ENCODE data around the gene CDK8. TPM values are rescaled to one million over a fixed set of nuclear protein-coding genes. Genes with fewer than 3 reads are reported as not detected.
A peak's percentile ranks its signal among the peaks of the same experiment; 100 is the strongest.
"Not testable (repeated sequence)": the region's sequence is repeated elsewhere in the genome, so short reads cannot be mapped to it uniquely, and the experiment has no call there.

The CDK8 gene
- total RNA-seq, 4 donors from 2014 or later, result 9.4 to 11.0 (median 10.3) TPM

- Histone ChIP-seq H3K36me3 (no peaks in the 10 kb centered on the region), H3K27ac (no peak overlapping the region), H3K4me3 (no peak overlapping the region), H3K27me3 (no peaks in the 10 kb centered on the region), H3K4me1 (peaks cover 57 to 68% of the 10 kb centered on the region in 2 donors), H3K9me3 (no peaks in the 10 kb centered on the region)
- intact Hi-C loops (cut with DNase I; ENCODE audit: low total_unique reads), result no loop called here
- DNase-seq (no peak), ATAC-seq (no peak)
- no peak for TF ChIP-seq POLR2A (IDR thresholded peaks at IDR 0.05)
- no peak for TF ChIP-seq CTCF (IDR thresholded peaks at IDR 0.05 in 4 of 5, conservative IDR thresholded peaks at IDR 0.05 in 1 of 5)
- in situ Hi-C loops (cut with MboI; ENCODE audit: low sequenced_read_pairs in 4 of 4), result no loop called here
Measured at GRCh38 chr13:26266311-26266710, 12.4 kb downstream of the CDK8 start.

GRCh38 chr13:26270707-26271106 is 16.8 kb downstream of the CDK8 start:
- Histone ChIP-seq H3K27me3 (no peaks in the 10 kb centered on the region), H3K4me3 (no peak overlapping the region), H3K27ac (no peak overlapping the region), H3K36me3 (no peaks in the 10 kb centered on the region), H3K9me3 (no peaks in the 10 kb centered on the region), H3K4me1 (peaks cover 60 to 65% of the 10 kb centered on the region in 2 donors)
- ATAC-seq (no peak), DNase-seq (no peak)
- intact Hi-C loops (cut with DNase I; ENCODE audit: low total_unique reads), result no loop called here
- no peak for TF ChIP-seq CTCF (IDR thresholded peaks at IDR 0.05 in 4 of 5, conservative IDR thresholded peaks at IDR 0.05 in 1 of 5)
- TF ChIP-seq POLR2A (IDR thresholded peaks at IDR 0.05), result no peak
- in situ Hi-C loops (cut with MboI; ENCODE audit: low sequenced_read_pairs in 4 of 4), result no loop called here

GRCh38 chr13:26272621-26273020 is 18.7 kb downstream of the CDK8 start:
- ATAC-seq, result peak in 1 of 2 donors; percentile 51
- H3K4me1 ChIP-seq, result peaks cover 56 to 60% of the 10 kb centered on the region in 2 donors

GRCh38 chr13:26280295-26280694 is 26.4 kb downstream of the CDK8 start:
- in situ Hi-C loops (cut with MboI; ENCODE audit: low sequenced_read_pairs in 4 of 4) (no loop called here), intact Hi-C loops (cut with DNase I; ENCODE audit: low total_unique reads) (no loop called here)
- Histone ChIP-seq H3K9me3 (no peaks in the 10 kb centered on the region), H3K27me3 (no peaks in the 10 kb centered on the region), H3K4me1 (peaks cover 18 to 20% of the 10 kb centered on the region in 2 donors), H3K36me3 (no peaks in the 10 kb centered on the region), H3K27ac (no peak overlapping the region), H3K4me3 (no peak overlapping the region)
- ATAC-seq, result no peak
- DNase-seq, result no peak
- TF ChIP-seq CTCF (IDR thresholded peaks at IDR 0.05 in 4 of 5, conservative IDR thresholded peaks at IDR 0.05 in 1 of 5) (no peak), POLR2A (IDR thresholded peaks at IDR 0.05) (no peak)

More at GRCh38 chr13:26272621-26273020, 18.7 kb downstream of the CDK8 start:
- no peak for TF ChIP-seq CTCF (IDR thresholded peaks at IDR 0.05 in 4 of 5, conservative IDR thresholded peaks at IDR 0.05 in 1 of 5)
- no peak for TF ChIP-seq POLR2A (IDR thresholded peaks at IDR 0.05)
- in situ Hi-C loops (cut with MboI; ENCODE audit: low sequenced_read_pairs in 4 of 4), result no loop called here
- Histone ChIP-seq H3K36me3 (no peaks in the 10 kb centered on the region), H3K9me3 (no peaks in the 10 kb centered on the region), H3K4me3 (no peak overlapping the region), H3K27me3 (no peaks in the 10 kb centered on the region), H3K27ac (no peak overlapping the region)
- DNase-seq, result no peak
- intact Hi-C loops (cut with DNase I; ENCODE audit: low total_unique reads), result no loop called here

- ATAC-seq, result no peak
- in situ Hi-C loops (cut with MboI; ENCODE audit: low sequenced_read_pairs in 4 of 4), result no loop called here
Measured at GRCh38 chr13:26280822-26281221, 26.9 kb downstream of the CDK8 start.

GRCh38 chr13:26285911-26286310 is 32.0 kb downstream of the CDK8 start:
- H3K4me1 ChIP-seq; H3K9me3 ChIP-seq; ATAC-seq; H3K27me3 ChIP-seq; DNase-seq; H3K27ac ChIP-seq; H3K36me3 ChIP-seq; in situ Hi-C loops (cut with MboI; ENCODE audit: low sequenced_read_pairs in 4 of 4); H3K4me3 ChIP-seq; intact Hi-C loops (cut with DNase I; ENCODE audit: low total_unique reads): not testable (repeated sequence)

More at GRCh38 chr13:26280822-26281221, 26.9 kb downstream of the CDK8 start:
- TF ChIP-seq CTCF (IDR thresholded peaks at IDR 0.05 in 4 of 5, conservative IDR thresholded peaks at IDR 0.05 in 1 of 5) (no peak), POLR2A (IDR thresholded peaks at IDR 0.05) (no peak)
- Histone ChIP-seq H3K4me3 (no peak overlapping the region), H3K27me3 (no peaks in the 10 kb centered on the region), H3K9me3 (no peaks in the 10 kb centered on the region), H3K4me1 (peaks cover 18 to 20% of the 10 kb centered on the region in 2 donors), H3K36me3 (no peaks in the 10 kb centered on the region), H3K27ac (no peak overlapping the region)
- DNase-seq, result no peak
- intact Hi-C loops (cut with DNase I; ENCODE audit: low total_unique reads), result no loop called here

- in situ Hi-C loops (cut with MboI; ENCODE audit: low sequenced_read_pairs in 4 of 4); H3K4me1 ChIP-seq; H3K4me3 ChIP-seq; H3K36me3 ChIP-seq; H3K27me3 ChIP-seq; H3K9me3 ChIP-seq; intact Hi-C loops (cut with DNase I; ENCODE audit: low total_unique reads): not testable (repeated sequence)
- ATAC-seq (peak in 1 of 2 donors; percentile 66), DNase-seq (peak in 1 of 2 donors; percentile 18)
- H3K27ac ChIP-seq, result peak overlapping the region in 2 of 4 donors; percentile 22 to 24
Measured at GRCh38 chr13:26288838-26289237, 34.9 kb downstream of the CDK8 start.
